ENCODE data around the gene SPAG17. TPM values are rescaled to one million over a fixed set of nuclear protein-coding genes. Genes with fewer than 3 reads are reported as not detected.

Gene SPAG17
- total RNA-seq, 1 experiment from 2014 or later, result 0.52 TPM

- TF ChIP-seq PRDM15 (CRISPR knock-in tag; IDR thresholded peaks at IDR 0.05) (no peak), FOXJ3 (CRISPR knock-in tag; IDR thresholded peaks at IDR 0.05; ENCODE audit: borderline replicate concordance) (no peak), RORB (CRISPR knock-in tag; IDR thresholded peaks at IDR 0.05) (no peak), JAZF1 (CRISPR knock-in tag; IDR thresholded peaks at IDR 0.05) (no peak), CTCF (IDR thresholded peaks at IDR 0.05) (no peak), ZNF423 (CRISPR knock-in tag; IDR thresholded peaks at IDR 0.05) (no peak), CBFB (CRISPR knock-in tag; IDR thresholded peaks at IDR 0.05; ENCODE audit: low read depth) (no peak), MAX (CRISPR knock-in tag; IDR thresholded peaks at IDR 0.05) (no peak), JUN (CRISPR knock-in tag; IDR thresholded peaks at IDR 0.05) (no peak), SMAD4 (CRISPR knock-in tag; IDR thresholded peaks at IDR 0.05) (no peak), MXD4 (CRISPR knock-in tag; IDR thresholded peaks at IDR 0.05; ENCODE audit: borderline replicate concordance) (no peak)
Measured at GRCh38 chr1:118116909-118117308, 68.1 kb downstream of the SPAG17 start (continued).

GRCh38 chr1:118116401-118116800 lies 68.6 kb downstream of the SPAG17 start:
- Mint-ChIP-seq H3K27me3 (ENCODE audit: low read depth) (no peaks in the 10 kb centered on the region; the same call in none of the 2 replicates), H3K9me3 (no peaks in the 10 kb centered on the region), H3K4me1 (peaks cover 17% of the 10 kb centered on the region), H3K4me3 (no peak overlapping the region), H3K27ac (no peak overlapping the region), H3K36me3 (no peaks in the 10 kb centered on the region)
- DNase-seq (ENCODE audit: low spot score) (no peak), ATAC-seq (no peak)
- ChIA-PET CTCF (no interaction called here), POLR2A (no interaction called here)
- TF ChIP-seq ZMAT4 (CRISPR knock-in tag; IDR thresholded peaks at IDR 0.05) (no peak), RELA (CRISPR knock-in tag; IDR thresholded peaks at IDR 0.05; ENCODE audit: borderline replicate concordance) (no peak), PRDM15 (CRISPR knock-in tag; IDR thresholded peaks at IDR 0.05) (no peak), ZNF232 (CRISPR knock-in tag; IDR thresholded peaks at IDR 0.05) (no peak), TEAD1 (CRISPR knock-in tag; IDR thresholded peaks at IDR 0.05) (no peak), FOXP4 (CRISPR knock-in tag; IDR thresholded peaks at IDR 0.05) (no peak), ZNF396 (CRISPR knock-in tag; IDR thresholded peaks at IDR 0.05; ENCODE audit: borderline replicate concordance) (no peak), ETV6 (CRISPR knock-in tag; IDR thresholded peaks at IDR 0.05) (no peak)

Data from WTC11 (cell line).